Spinal cord (tissue), 10 donors: ENCODE data around the gene TIGD7. TPM values are rescaled to one million over a fixed set of nuclear protein-coding genes. Genes with fewer than 3 reads are reported as not detected.

Experiments
- DNase-seq, 6 donors: peaks; one replicate each; pipeline versions ENCODE4 v3.0.0 to v3.0.0-alpha.2; 2013 to 2015; ENCODE audit warnings: low spot score in 6 of 6, low read depth in 4 of 6
- H3K27ac ChIP-seq: one replicate; pipeline ENCODE4 v1.5.1; 2013; ENCODE audit warnings: low read depth, low read length, control low read depth
- H3K27me3 ChIP-seq: one replicate; pipeline ENCODE4 v1.6.1; 2013; ENCODE audit warnings: low read length; ENCODE audit not compliant: control insufficient read depth, insufficient read depth
- H3K36me3 ChIP-seq: one replicate; pipeline ENCODE4 v1.6.1; 2013; ENCODE audit warnings: low read length; ENCODE audit not compliant: control insufficient read depth, insufficient read depth
- H3K4me1 ChIP-seq: one replicate; pipeline ENCODE4 v1.6.1; 2013; ENCODE audit warnings: low read length; ENCODE audit not compliant: control insufficient read depth, insufficient read depth
- H3K4me3 ChIP-seq: one replicate; pipeline ENCODE4 v1.5.1; 2013; ENCODE audit warnings: low read depth, low read length, control low read depth
- H3K9me3 ChIP-seq: one replicate; pipeline ENCODE4 v1.6.1; 2013; ENCODE audit warnings: low read length; ENCODE audit not compliant: control insufficient read depth, insufficient read depth
- WGBS: methylation state at CpG from one replicate; pipeline ENCODE4 v1.1.5; 2013; ENCODE audit warnings: missing lambda C conversion rate; ENCODE audit not compliant: insufficient coverage; 5-methylcytosine and 5-hydroxymethylcytosine counted together
- polyA plus RNA-seq, 2 donors: library from polyadenylated mRNA; unstranded; fragments of 120-200 nt; gene quantifications; one replicate each; pipeline ENCODE4 v1.2.1, GENCODE V29; 2013; ENCODE audit not compliant: insufficient read length in 2 of 2
- total RNA-seq, 2 donors: library from RNA; depleted of rRNA in 1 of 2; stranded (reverse); fragments of 120-200 nt in 1 of 2; fragments of >200 nt in 1 of 2; gene quantifications; one replicate each; pipeline versions ENCODE4 v1.2.3 to v1.2.4, GENCODE V29; 2013 to 2014
- donor health status: healthy.

TIGD7 gene
- total and polyA plus RNA-seq, 4 donors: 12.0 to 23.8 (median 17.2) TPM

DNA sequence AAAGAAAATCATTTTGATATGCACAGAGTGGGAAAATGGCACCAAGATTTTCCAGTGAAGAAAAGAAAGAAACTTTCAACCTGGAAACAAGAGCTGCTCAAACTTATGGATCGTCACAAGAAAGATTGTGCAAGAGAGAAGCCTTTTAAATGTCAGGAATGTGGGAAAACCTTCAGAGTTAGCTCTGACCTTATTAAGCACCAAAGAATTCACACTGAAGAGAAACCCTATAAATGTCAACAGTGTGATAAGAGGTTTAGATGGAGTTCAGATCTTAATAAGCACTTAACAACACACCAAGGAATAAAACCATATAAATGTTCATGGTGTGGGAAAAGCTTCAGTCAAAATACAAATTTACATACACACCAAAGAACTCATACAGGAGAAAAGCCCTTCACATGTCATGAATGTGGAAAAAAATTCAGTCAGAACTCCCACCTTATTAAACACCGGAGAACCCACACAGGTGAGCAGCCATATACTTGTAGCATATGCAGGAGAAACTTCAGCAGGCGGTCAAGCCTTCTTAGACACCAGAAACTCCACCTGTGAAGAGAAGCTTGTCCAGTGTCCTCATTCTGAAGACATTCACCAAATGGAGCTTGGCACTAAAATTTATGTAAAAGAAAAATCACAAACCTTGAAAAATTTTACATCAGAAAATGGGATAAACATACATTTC is 12.2 kb upstream of the TIGD7 start:
- Histone ChIP-seq H3K4me3 (no peak overlapping the region), H3K36me3 (peaks cover 27% of the 10 kb centered on the region), H3K4me1 (no peaks in the 10 kb centered on the region), H3K27ac (no peak overlapping the region), H3K9me3 (peaks cover 34% of the 10 kb centered on the region), H3K27me3 (no peaks in the 10 kb centered on the region)
- 100% methylated on average over 2 of the region's 3 CpGs for WGBS
- peak in 1 of 6 donors; percentile 5 for DNase-seq

DNA sequence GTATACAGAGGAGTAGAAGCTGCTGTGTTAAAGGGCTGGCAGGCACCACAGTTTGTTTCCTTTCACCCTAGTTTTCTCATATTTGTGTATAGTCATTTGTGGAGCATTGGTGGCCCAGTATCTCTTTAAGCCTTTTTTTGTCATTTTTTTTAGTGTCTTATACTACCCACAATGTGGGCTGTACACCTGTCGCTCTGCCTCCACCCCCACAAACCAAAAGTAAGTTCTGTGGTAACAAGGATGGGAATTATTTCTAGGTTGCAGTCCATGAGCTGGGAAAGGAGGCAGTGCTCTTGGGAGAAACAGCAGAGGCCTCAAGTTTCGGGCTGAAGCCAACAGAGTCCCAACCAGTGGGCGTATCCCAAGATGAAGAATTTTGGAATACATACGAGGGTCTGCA is 6.3 kb upstream of the TIGD7 start:
- peaks cover 17% of the 10 kb centered on the region for H3K9me3 ChIP-seq
- H3K4me1 ChIP-seq: peaks cover 2% of the 10 kb centered on the region
- H3K27ac ChIP-seq: no peak overlapping the region
- H3K27me3 ChIP-seq: no peaks in the 10 kb centered on the region
- H3K4me3 ChIP-seq: no peak overlapping the region
- DNase-seq: no peak
- H3K36me3 ChIP-seq: peaks cover 50% of the 10 kb centered on the region
- WGBS: 100% methylated on average over 2 of the region's 4 CpGs

DNA sequence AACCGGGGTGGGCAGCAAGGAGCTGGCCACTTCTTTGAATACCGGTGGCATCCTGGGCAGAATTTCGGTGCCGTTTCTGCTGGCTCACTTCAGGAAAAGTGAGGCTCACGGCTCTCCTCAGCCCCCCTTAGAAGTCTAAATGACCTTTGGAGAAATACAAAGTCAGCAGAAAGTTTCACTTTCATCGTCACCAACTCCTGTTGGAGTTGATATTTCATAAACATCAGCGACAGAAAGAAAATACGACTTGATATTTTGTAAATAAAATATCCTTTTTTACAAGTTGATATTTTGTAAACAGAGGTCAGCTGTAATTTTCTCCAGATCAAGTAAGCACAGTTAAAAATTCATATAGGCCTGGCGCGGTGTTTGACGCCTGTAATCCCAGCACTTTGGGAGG is 848 bp upstream of the TIGD7 start:
- peaks cover 6% of the 10 kb centered on the region for H3K9me3 ChIP-seq

DNA sequence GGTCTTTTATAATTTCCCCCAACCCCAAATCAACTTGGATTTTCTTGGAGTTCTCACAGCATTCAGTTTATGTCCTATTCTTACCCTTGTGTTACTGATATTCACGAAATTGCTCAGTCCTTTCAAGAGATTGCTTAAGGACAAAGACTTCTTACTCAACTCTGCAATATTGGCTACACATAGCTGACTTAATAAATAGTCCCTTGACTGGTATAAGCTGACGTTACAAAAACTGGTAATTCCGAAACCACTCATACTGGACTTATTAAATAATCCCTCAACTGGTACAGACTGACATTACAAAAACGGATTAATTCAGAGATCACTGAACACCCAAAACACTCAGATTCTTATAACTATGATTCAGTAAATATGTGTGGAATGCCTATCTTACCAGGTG is 860 bp downstream of the TIGD7 start:
- peaks cover 5% of the 10 kb centered on the region for H3K4me1 ChIP-seq
- 73% methylated on average over 1 of the region's 4 CpGs for WGBS

More for the DNA sequence above, 848 bp upstream of the TIGD7 start:
- Histone ChIP-seq H3K36me3 (peaks cover 35% of the 10 kb centered on the region), H3K27me3 (no peaks in the 10 kb centered on the region), H3K4me1 (peaks cover 5% of the 10 kb centered on the region), H3K27ac (peak overlapping the region; percentile 95), H3K4me3 (peak overlapping the region; percentile 88)
- WGBS: 54% methylated on average over 7 of the region's 11 CpGs
- no peak for DNase-seq

DNA sequence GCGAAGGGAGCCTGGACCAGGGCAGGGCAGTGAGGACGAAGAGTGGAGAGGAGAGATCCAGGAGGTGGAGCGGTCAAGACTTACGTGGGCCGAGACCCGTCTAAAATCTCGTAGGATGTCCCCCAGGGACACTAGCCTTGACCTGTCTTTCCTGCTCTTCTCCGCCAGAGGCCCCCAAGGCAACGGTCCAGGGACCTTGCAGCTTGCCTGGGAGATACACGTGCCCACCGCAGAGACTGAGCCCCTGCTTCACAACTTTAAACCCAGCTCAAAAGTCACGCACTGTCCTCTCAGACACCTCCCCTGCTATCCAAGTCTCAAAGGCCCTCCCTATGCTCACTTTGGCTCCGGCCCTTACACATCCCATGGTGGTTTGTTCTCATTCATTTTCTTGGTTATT is 9.4 kb downstream of the TIGD7 start:
- H3K27me3 ChIP-seq: no peaks in the 10 kb centered on the region
- DNase-seq: peak in 1 of 6 donors; percentile 9
- H3K4me1 ChIP-seq: peaks cover 12% of the 10 kb centered on the region
- H3K4me3 ChIP-seq: no peak overlapping the region
- H3K9me3 ChIP-seq: no peaks in the 10 kb centered on the region
- peaks cover 38% of the 10 kb centered on the region for H3K36me3 ChIP-seq
- 66% methylated on average over 13 of the region's 13 CpGs for WGBS
- H3K27ac ChIP-seq: no peak overlapping the region

More for the DNA sequence above, 860 bp downstream of the TIGD7 start:
- peaks cover 6% of the 10 kb centered on the region for H3K9me3 ChIP-seq
- no peaks in the 10 kb centered on the region for H3K27me3 ChIP-seq
- peaks cover 26% of the 10 kb centered on the region for H3K36me3 ChIP-seq
- no peak for DNase-seq
- no peak overlapping the region for H3K27ac ChIP-seq
- H3K4me3 ChIP-seq: peak overlapping the region; percentile 88

DNA sequence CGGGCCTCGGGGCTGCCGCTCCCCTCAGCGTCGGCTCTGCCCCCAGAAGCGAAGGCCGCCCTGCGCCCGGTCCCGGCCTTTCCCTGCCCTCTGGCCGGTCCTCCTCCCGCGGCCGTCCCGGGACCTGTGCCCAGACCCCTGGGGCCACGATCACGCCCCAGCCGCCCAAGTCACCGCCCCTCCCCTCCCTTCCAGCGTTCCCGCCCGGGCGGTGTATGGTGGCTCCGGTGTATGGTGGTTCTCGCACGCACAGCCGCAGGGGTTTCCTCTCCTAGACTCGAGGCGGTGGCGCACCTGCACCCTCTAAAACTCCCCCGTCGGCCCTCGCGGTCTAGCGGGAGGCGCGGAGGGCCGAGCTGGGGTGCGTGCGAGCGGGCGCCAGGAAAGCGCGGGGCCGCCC is 10.0 kb downstream of the TIGD7 start:
- Histone ChIP-seq H3K27ac (no peak overlapping the region), H3K9me3 (no peaks in the 10 kb centered on the region), H3K36me3 (peaks cover 43% of the 10 kb centered on the region), H3K4me3 (no peak overlapping the region), H3K4me1 (peaks cover 12% of the 10 kb centered on the region), H3K27me3 (no peaks in the 10 kb centered on the region)
- WGBS: 27% methylated on average over 39 of the region's 45 CpGs
- DNase-seq: no peak

DNA sequence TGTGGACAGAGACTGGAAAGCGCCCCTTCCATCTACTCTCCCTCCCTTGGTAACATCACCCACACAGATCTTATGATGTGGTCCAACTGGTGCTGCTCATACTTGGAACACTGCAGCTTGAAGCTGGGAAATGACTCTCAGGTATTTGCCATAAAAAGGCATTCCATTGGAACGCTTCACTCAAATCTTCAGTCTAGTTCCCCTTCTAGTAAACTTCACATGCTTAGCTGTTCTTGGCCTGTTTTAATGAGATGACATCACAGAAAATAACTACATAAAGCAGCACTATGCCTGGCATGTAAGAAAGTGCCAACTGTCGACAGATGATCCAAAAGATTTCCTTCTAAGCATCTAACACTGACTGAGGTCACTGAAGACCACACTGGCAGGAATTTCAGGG is 12.6 kb downstream of the TIGD7 start:
- Histone ChIP-seq H3K9me3 (peaks cover 2% of the 10 kb centered on the region), H3K4me3 (no peak overlapping the region), H3K36me3 (peaks cover 62% of the 10 kb centered on the region), H3K27ac (no peak overlapping the region), H3K27me3 (no peaks in the 10 kb centered on the region), H3K4me1 (peaks cover 12% of the 10 kb centered on the region)
- no peak for DNase-seq
- WGBS: 88% methylated on average over 2 of the region's 3 CpGs

DNA sequence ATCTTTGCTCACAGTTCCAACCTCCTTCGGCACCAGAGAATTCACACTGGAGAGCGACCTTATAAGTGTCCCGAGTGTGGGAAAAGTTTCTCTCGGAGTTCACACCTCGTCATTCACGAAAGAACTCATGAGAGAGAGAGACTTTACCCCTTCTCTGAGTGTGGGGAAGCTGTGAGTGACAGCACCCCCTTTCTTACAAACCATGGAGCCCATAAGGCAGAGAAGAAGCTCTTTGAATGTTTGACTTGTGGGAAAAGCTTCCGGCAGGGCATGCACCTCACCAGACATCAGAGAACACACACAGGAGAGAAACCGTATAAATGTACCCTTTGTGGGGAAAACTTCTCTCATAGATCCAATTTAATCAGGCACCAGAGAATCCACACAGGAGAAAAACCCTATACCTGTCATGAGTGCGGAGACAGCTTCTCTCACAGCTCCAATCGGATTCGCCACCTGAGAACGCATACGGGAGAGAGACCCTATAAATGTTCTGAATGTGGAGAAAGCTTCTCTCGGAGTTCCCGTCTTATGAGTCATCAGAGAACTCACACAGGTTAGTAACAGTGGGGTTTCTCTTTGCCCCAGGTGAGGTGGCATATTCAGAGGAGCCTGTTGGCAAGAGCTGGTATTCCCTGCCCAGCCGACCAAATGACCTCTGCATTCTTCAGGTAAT is 15.1 kb downstream of the TIGD7 start:
- Histone ChIP-seq H3K4me1 (peaks cover 5% of the 10 kb centered on the region), H3K27me3 (no peaks in the 10 kb centered on the region), H3K27ac (no peak overlapping the region), H3K36me3 (peaks cover 51% of the 10 kb centered on the region), H3K4me3 (no peak overlapping the region), H3K9me3 (peaks cover 2% of the 10 kb centered on the region)
- 98% methylated on average over 5 of the region's 16 CpGs for WGBS
- no peak for DNase-seq

DNA sequence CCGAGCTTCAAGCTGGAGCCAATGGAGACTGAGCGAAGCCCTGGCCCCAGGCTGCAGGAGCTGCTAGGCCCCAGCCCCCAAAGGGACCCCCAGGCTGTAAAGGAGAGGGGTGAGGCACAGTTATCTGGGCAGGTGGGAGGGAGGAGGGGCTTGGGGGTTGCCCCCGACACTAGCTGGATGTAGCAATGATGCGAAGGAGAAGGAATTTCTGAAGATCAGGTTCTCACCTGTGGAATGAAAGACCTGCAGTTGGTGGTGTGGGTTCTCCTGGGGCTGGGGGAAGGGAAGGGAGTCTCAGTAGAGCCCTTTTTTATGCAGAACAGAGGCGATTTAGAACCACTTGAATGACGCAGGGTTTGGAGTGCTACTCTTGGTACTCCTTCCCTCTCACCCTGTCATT is 20.1 kb downstream of the TIGD7 start:
- Histone ChIP-seq H3K36me3 (peaks cover 29% of the 10 kb centered on the region), H3K4me1 (peaks cover 23% of the 10 kb centered on the region), H3K27ac (no peak overlapping the region), H3K9me3 (peaks cover 2% of the 10 kb centered on the region), H3K4me3 (no peak overlapping the region), H3K27me3 (no peaks in the 10 kb centered on the region)
- DNase-seq: no peak
- WGBS: 100% methylated on average over 4 of the region's 6 CpGs
